Keratinocyte (primary cell): ENCODE measurements around the gene CAPRIN2. TPM values are rescaled to one million over a fixed set of nuclear protein-coding genes. Genes with fewer than 3 reads are reported as not detected.
A peak's percentile ranks its signal among the peaks of the same experiment; 100 is the strongest.

ENCODE experiments used
- DNase-seq: peaks from one replicate; pipeline ENCODE4 v3.0.0-alpha.2; 2011; ENCODE audit warnings: low read depth, missing footprints, low spot score
- FAIRE-seq: peaks from 2 replicates; lab custom pipeline; 2011; peaks lifted over from hg19 to GRCh38; lab: Jason Lieb, UNC
- H2AFZ ChIP-seq: 2 replicates; pipeline ENCODE4 v1.6.0; 2012; ENCODE audit warnings: low read length, control low read depth, inconsistent platforms; ENCODE audit not compliant: control insufficient read depth
- H3K27ac ChIP-seq: 2 replicates; pipeline ENCODE4 v1.5.1; 2011; ENCODE audit warnings: low read length; ENCODE audit not compliant: control insufficient read depth, insufficient read depth
- H3K27me3 ChIP-seq: 3 replicates; pipeline ENCODE4 v1.6.0; 2011; ENCODE audit warnings: low read length; ENCODE audit not compliant: control insufficient read depth, insufficient read depth; ENCODE audit errors: extremely low read depth
- H3K36me3 ChIP-seq, 2 experiments: 2 replicates in 1 of 2; 3 replicates in 1 of 2; pipeline ENCODE4 v1.5.1; 2011; ENCODE audit warnings: low read length in 2 of 2, mild to moderate bottlenecking in 1 of 2; ENCODE audit not compliant: control insufficient read depth in 2 of 2, insufficient read depth in 2 of 2; ENCODE audit errors: extremely low read depth in 1 of 2
- H3K4me1 ChIP-seq: 3 replicates; pipeline ENCODE4 v1.5.1; 2011; ENCODE audit warnings: low read length; ENCODE audit not compliant: control insufficient read depth, insufficient read depth; ENCODE audit errors: extremely low read depth
- H3K4me2 ChIP-seq: 3 replicates; pipeline ENCODE4 v1.6.0; 2011; ENCODE audit warnings: low read depth, low read length; ENCODE audit not compliant: control insufficient read depth, insufficient read depth; ENCODE audit errors: extremely low read depth
- H3K4me3 ChIP-seq, 3 experiments: fragments of 200-600 bp in 1 of 3; sonication (generic) in 1 of 3; 2 replicates in 2 of 3; 3 replicates in 1 of 3; pipeline ENCODE4 v1.5.1; 2011 to 2016; ENCODE audit warnings: low read length in 3 of 3, mild to moderate bottlenecking in 3 of 3, control low read depth in 2 of 3, inconsistent platforms in 1 of 3, low read depth in 1 of 3, mixed read lengths in 1 of 3, mixed run types in 1 of 3, moderate library complexity in 1 of 3; ENCODE audit not compliant: control insufficient read depth in 2 of 3, insufficient read depth in 2 of 3; ENCODE audit errors: extremely low read depth in 1 of 3
- H3K79me2 ChIP-seq: 2 replicates; pipeline ENCODE4 v1.6.0; 2012; ENCODE audit warnings: low read length; ENCODE audit not compliant: control insufficient read depth, insufficient read depth
- H3K9ac ChIP-seq: 3 replicates; pipeline ENCODE4 v1.6.0; 2011; ENCODE audit warnings: low read length; ENCODE audit not compliant: control insufficient read depth, insufficient read depth; ENCODE audit errors: extremely low read depth
- H3K9me1 ChIP-seq: 3 replicates; pipeline ENCODE4 v1.6.0; 2011; ENCODE audit warnings: low read length; ENCODE audit not compliant: control insufficient read depth, insufficient read depth; ENCODE audit errors: extremely low read depth
- H3K9me3 ChIP-seq: 2 replicates; pipeline ENCODE4 v1.5.1; 2012; ENCODE audit warnings: low read depth, low read length; ENCODE audit not compliant: control insufficient read depth
- H4K20me1 ChIP-seq: 3 replicates; pipeline ENCODE4 v1.6.0; 2011; ENCODE audit warnings: low read length; ENCODE audit not compliant: control insufficient read depth, insufficient read depth; ENCODE audit errors: extremely low read depth
- CTCF ChIP-seq, 3 experiments: IDR thresholded peaks in 1 of 3; conservative IDR thresholded peaks in 1 of 3; optimal IDR thresholded peaks in 1 of 3; 2 replicates in 2 of 3; 3 replicates in 1 of 3; pipeline versions ENCODE3 to v1.5.1; 2011; ENCODE audit warnings: low read length in 3 of 3, mild to moderate bottlenecking in 3 of 3, moderate library complexity in 2 of 3, control low read depth in 1 of 3, inconsistent platforms in 1 of 3; ENCODE audit not compliant: insufficient read depth in 2 of 3; ENCODE audit errors: extremely low read depth in 1 of 3
- EZH2 ChIP-seq: IDR thresholded peaks from one replicate; pipeline ENCODE4 v1.6.1; 2012; ENCODE audit warnings: inconsistent platforms, mild to moderate bottlenecking, low read length, moderate library complexity
- dilution Hi-C: fragments of 300-500 bp; cut with MboI; formaldehyde crosslinking; loops from one replicate; pipeline ENCODE4 v1.7.0; 2020; ENCODE audit warnings: low sequenced_read_pairs; ENCODE audit not compliant: extremely low pct_ligation_motif_present
- polyA plus RNA-seq, 5 experiments: library from polyadenylated mRNA; depleted of rRNA in 3 of 5; stranded (reverse) in 3 of 5; stranded (forward) in 1 of 5; unstranded in 1 of 5; fragments of >200 nt; gene quantifications; 1 replicate in 1 of 5; 2 replicates in 3 of 5; 3 replicates in 1 of 5; pipeline versions ENCODE4 v1.2.1 to v1.2.3, GENCODE V29; 2011 to 2012; ENCODE audit warnings: missing spikeins in 2 of 5, low read depth in 1 of 5, low replicate concordance in 1 of 5

Gene CAPRIN2
- polyA plus RNA-seq, 1 donor (not counting 4 experiments of a cell fraction or from before 2014, with no cell fraction given): 32.4 TPM

- peak; percentile 85 for FAIRE-seq
- no peaks in the 10 kb centered on the region for H3K27me3 ChIP-seq
- H3K4me3 ChIP-seq: no peak overlapping the region
Measured at GRCh38 chr12:30764251-30764650, 9.5 kb upstream of the CAPRIN2 start.

GRCh38 chr12:30763053-30763452 is 8.3 kb upstream of the CAPRIN2 start:
- no peaks in the 10 kb centered on the region for H3K27me3 ChIP-seq
- H3K4me1 ChIP-seq: peaks cover 6% of the 10 kb centered on the region
- H3K9ac ChIP-seq: no peak overlapping the region
- H2AFZ ChIP-seq: no peak overlapping the region
- no peak for TF ChIP-seq CTCF (optimal IDR thresholded peaks at IDR 0.05 in 1 of 3, IDR thresholded peaks at IDR 0.05 in 1 of 3, conservative IDR thresholded peaks at IDR 0.05 in 1 of 3; ENCODE audit: extremely low read depth in 1 of 3, insufficient read depth in 2 of 3, low read length in 3 of 3)
- TF ChIP-seq EZH2: no peak
- dilution Hi-C loops: no loop called here
- no peaks in the 10 kb centered on the region for H3K9me3 ChIP-seq
- H3K27ac ChIP-seq: no peak overlapping the region
- no peaks in the 10 kb centered on the region for H3K36me3 ChIP-seq
- no peak for FAIRE-seq
- H3K4me2 ChIP-seq: no peak overlapping the region
- no peaks in the 10 kb centered on the region for H3K9me1 ChIP-seq
- H3K4me3 ChIP-seq: no peak overlapping the region
- DNase-seq: no peak
- H3K79me2 ChIP-seq: no peaks in the 10 kb centered on the region
- no peaks in the 10 kb centered on the region for H4K20me1 ChIP-seq

More at GRCh38 chr12:30764251-30764650, 9.5 kb upstream of the CAPRIN2 start:
- Histone ChIP-seq H3K79me2 (no peaks in the 10 kb centered on the region), H3K36me3 (no peaks in the 10 kb centered on the region), H3K4me1 (peaks cover 6% of the 10 kb centered on the region), H3K4me2 (no peak overlapping the region), H3K27ac (no peak overlapping the region), H3K9me1 (no peaks in the 10 kb centered on the region), H2AFZ (peak overlapping the region; percentile 29), H3K9me3 (no peaks in the 10 kb centered on the region), H3K9ac (no peak overlapping the region), H4K20me1 (no peaks in the 10 kb centered on the region)
- no peak for DNase-seq
- dilution Hi-C loops: no loop called here
- no peak for TF ChIP-seq EZH2
- TF ChIP-seq CTCF (optimal IDR thresholded peaks at IDR 0.05 in 1 of 3, IDR thresholded peaks at IDR 0.05 in 1 of 3, conservative IDR thresholded peaks at IDR 0.05 in 1 of 3; ENCODE audit: extremely low read depth in 1 of 3, insufficient read depth in 2 of 3, low read length in 3 of 3): no peak
